Heart right ventricle (tissue), 16 donors: ENCODE data around the gene MYZAP. TPM values are rescaled to one million over a fixed set of nuclear protein-coding genes. Genes with fewer than 3 reads are reported as not detected.
A peak's percentile ranks its signal among the peaks of the same experiment; 100 is the strongest.

Source experiments
- ATAC-seq, 8 donors: fragments of 200-7000 bp; cut with Tn5 transposase; one replicate each; pipeline ENCODE4 v1.9.1; 2020; ENCODE audit warnings: mild to moderate bottlenecking in 8 of 8, moderate library complexity in 8 of 8, moderate number of reproducible peaks in 1 of 8
- DNase-seq, 2 donors: peaks; one replicate each; pipeline ENCODE4 v3.0.0-alpha.2; 2020
- H3K27ac ChIP-seq, 10 donors: fragments of 200-600 bp; sonication (generic) in 2 of 10; one replicate each; pipeline versions ENCODE4 v1.5.0 to v1.8.0; 2020 to 2022; ENCODE audit warnings: mild to moderate bottlenecking in 3 of 10
- H3K27me3 ChIP-seq, 7 donors: fragments of 200-600 bp; one replicate each; pipeline ENCODE4 v1.8.0; 2021 to 2022; ENCODE audit warnings: mild to moderate bottlenecking in 2 of 7
- H3K36me3 ChIP-seq, 9 donors: fragments of 200-600 bp; sonication (generic) in 1 of 9; one replicate each; pipeline versions ENCODE4 v1.5.0 to v1.8.0; 2020 to 2022; ENCODE audit warnings: mild to moderate bottlenecking in 2 of 9
- H3K4me1 ChIP-seq, 9 donors: fragments of 200-600 bp; sonication (generic) in 1 of 9; one replicate each; pipeline versions ENCODE4 v1.5.0 to v1.8.0; 2020 to 2022; ENCODE audit warnings: mild to moderate bottlenecking in 4 of 9
- H3K4me3 ChIP-seq, 10 donors: fragments of 200-600 bp; sonication (generic) in 2 of 10; one replicate each; pipeline versions ENCODE4 v1.5.0 to v1.8.0; 2020 to 2022; ENCODE audit warnings: mild to moderate bottlenecking in 7 of 10, moderate library complexity in 2 of 10
- H3K9me3 ChIP-seq, 11 donors: fragments of 200-600 bp in 10 of 11; sonication (generic) in 2 of 11; one replicate each; pipeline versions ENCODE4 v1.5.0 to v1.8.0; 2013 to 2022; ENCODE audit warnings: mild to moderate bottlenecking in 2 of 11, control low read depth in 1 of 11, moderate library complexity in 1 of 11
- WGBS, 2 donors: extraction: QIAGEN DNeasy Blood & Tissue Kit; methylation state at CpG; one replicate each; pipeline ENCODE4 v1.1.7; 2013; ENCODE audit warnings: inconsistent platforms in 1 of 2; 5-methylcytosine and 5-hydroxymethylcytosine counted together
- intact Hi-C, 10 donors: fragments of 100-400 bp; cut with DNase I; formaldehyde crosslinking; loops; one replicate each; pipeline versions ENCODE4 v1.11.1 to v1.14.2; 2022
- long read RNA-seq, 3 donors: library from polyadenylated mRNA; unstranded; transcript quantifications; one replicate each; pipeline ENCODE4 v2.0.0, GENCODE V29; 2020 to 2021
- polyA plus RNA-seq, 2 donors: library from polyadenylated mRNA; stranded (reverse); fragments of 200-250 nt; gene quantifications; one replicate each; pipeline ENCODE4 v1.2.3, GENCODE V29; 2013
- total RNA-seq, 10 donors: library from RNA; stranded (reverse); fragmentation: NEBNext Ultra II Directional in 3 of 10; extraction: Animal tissue kit (Norgen Biotek cat#: 25700) in 3 of 10; gene quantifications; one replicate each; pipeline versions ENCODE4 v1.2.1 to v1.2.4, GENCODE V29; 2021 to 2023
- TF ChIP-seq, protein P1 (sequence below), 9 donors: fragments of 200-600 bp; sonication (generic) in 2 of 9; IDR thresholded peaks; one replicate each; pipeline versions ENCODE4 v1.5.0 to v1.8.0; 2021 to 2022; ENCODE audit warnings: antibody characterized with exemption in 9 of 9, mild to moderate bottlenecking in 5 of 9, moderate library complexity in 1 of 9
- donor health status: Arrhythmogenic right ventricular cardiomyopathy.
- donor health status: ischemic (EF 13 %, LVEDD 7.1; RV severe dilation, severe dysfunction).
- donor health status: healthy with polysubstance abuse.
- donor health status: DM: no; HTN: yes; CAD: no.
- donor health status: DM: no; HTN: no; CAD: no.
- donor health status: ischemic (EF 25% LVEDD 6.9; RV normal size, moderate dysfunction).
- donor health status: ischemic (EF 25% LVEDD 5.7; RV mildly dilated, moderate dysfunction).
- donor health status: healthy.
- donor health status: DM: yes; HTN: yes; CAD: no.
- donor health status: Ischemic cardiomyopathy.
- donor health status: ischemic (EF 35%, LVEDD 5.7; RV mildly dilated, moderate dysfunction).
- donor health status: nonischemic (EF 11% LVEDD 7.7; RV severe dilation, severe dysfunction).
- donor health status: DM: yes; HTN: yes; CAD: no.
- donor health status: PGD.
- donor health status: ischemic (EF 29% LVEDD 5.4; RV normal size, mild dysfunction).
- donor health status: nonischemic (EF 23%, LVEDD 6.1; RV moderate dilation, normal function).

Gene MYZAP, protein sequence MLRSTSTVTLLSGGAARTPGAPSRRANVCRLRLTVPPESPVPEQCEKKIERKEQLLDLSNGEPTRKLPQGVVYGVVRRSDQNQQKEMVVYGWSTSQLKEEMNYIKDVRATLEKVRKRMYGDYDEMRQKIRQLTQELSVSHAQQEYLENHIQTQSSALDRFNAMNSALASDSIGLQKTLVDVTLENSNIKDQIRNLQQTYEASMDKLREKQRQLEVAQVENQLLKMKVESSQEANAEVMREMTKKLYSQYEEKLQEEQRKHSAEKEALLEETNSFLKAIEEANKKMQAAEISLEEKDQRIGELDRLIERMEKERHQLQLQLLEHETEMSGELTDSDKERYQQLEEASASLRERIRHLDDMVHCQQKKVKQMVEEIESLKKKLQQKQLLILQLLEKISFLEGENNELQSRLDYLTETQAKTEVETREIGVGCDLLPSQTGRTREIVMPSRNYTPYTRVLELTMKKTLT
- total RNA-seq (1,000 to 10,000 TPM in 4 of 10 donors, 100 to 1,000 TPM in 6; 505 to 1,280 (median 954) TPM), polyA plus RNA-seq (100 to 1,000 TPM; 197 to 303 TPM)
- long read RNA-seq, donor 1, transcript MYZAP-201 (13 exons, 2,361 nt), result major isoform, 1,583 of 1,690 reads
- long read RNA-seq, donor 1, transcript MYZAP-202 (12 exons, 2,181 nt), result minor isoform, 42 of 1,690 reads
- long read RNA-seq, donor 1, partial matches to known transcripts, result 37 of 1,690 reads
- long read RNA-seq, donor 1, other reads (novel, unspliced or antisense), result 28 of 1,690 reads
- long read RNA-seq, donor 2, transcript MYZAP-201 (13 exons, 2,361 nt), result major isoform, 3,463 of 3,601 reads
- long read RNA-seq, donor 2, transcript MYZAP-202 (12 exons, 2,181 nt), result minor isoform, 71 of 3,601 reads
- long read RNA-seq, donor 2, partial matches to known transcripts, result 49 of 3,601 reads
- long read RNA-seq, donor 2, other reads (novel, unspliced or antisense), result 17 of 3,601 reads
- long read RNA-seq, donor 3, transcript MYZAP-201 (13 exons, 2,361 nt), result major isoform, 4,252 of 4,467 reads
- long read RNA-seq, donor 3, transcript MYZAP-202 (12 exons, 2,181 nt), result minor isoform, 101 of 4,467 reads
- long read RNA-seq, donor 3, partial matches to known transcripts, result 81 of 4,467 reads
- long read RNA-seq, donor 3, other reads (novel, unspliced or antisense), result 33 of 4,467 reads

DNA sequence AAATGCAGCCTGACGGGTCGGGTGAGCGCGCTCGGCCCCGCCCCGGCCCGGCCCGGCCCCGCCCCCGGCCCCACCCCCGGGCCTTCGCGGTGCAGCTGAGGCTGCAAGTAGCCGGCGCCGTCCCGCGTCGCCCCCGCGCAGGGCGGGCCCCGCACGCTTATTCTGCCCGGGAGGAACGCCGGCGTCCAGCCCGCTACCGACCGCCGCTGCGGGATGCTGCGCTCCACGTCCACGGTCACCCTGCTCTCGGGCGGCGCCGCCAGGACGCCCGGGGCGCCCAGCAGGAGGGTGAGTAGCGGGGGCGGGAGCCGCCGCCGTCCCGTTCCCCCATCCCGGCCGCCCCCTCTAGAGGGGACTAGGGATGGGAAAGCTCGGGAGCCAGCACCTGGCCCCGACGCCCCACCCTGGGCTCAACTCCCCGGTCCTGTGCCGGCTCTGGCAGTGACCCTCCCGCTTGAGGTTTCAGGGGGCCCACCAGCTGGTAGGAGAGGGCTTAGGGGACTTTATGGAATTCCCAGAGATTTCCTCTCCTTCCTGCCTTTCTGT lies at the start of gene MYZAP:
Gene MYZAP, plus strand, starts transcription at position 83 of the 546 bp plus-strand sequence. Its CDS starts 131 bp downstream, at position 214.
- no peaks in the 10 kb centered on the region for H3K9me3 ChIP-seq
- peak within 1 kb of the TSS; percentile 42 to 86 (median 78) for H3K4me3 ChIP-seq
- TF ChIP-seq, protein P1, sequence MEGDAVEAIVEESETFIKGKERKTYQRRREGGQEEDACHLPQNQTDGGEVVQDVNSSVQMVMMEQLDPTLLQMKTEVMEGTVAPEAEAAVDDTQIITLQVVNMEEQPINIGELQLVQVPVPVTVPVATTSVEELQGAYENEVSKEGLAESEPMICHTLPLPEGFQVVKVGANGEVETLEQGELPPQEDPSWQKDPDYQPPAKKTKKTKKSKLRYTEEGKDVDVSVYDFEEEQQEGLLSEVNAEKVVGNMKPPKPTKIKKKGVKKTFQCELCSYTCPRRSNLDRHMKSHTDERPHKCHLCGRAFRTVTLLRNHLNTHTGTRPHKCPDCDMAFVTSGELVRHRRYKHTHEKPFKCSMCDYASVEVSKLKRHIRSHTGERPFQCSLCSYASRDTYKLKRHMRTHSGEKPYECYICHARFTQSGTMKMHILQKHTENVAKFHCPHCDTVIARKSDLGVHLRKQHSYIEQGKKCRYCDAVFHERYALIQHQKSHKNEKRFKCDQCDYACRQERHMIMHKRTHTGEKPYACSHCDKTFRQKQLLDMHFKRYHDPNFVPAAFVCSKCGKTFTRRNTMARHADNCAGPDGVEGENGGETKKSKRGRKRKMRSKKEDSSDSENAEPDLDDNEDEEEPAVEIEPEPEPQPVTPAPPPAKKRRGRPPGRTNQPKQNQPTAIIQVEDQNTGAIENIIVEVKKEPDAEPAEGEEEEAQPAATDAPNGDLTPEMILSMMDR (IDR thresholded peaks at IDR 0.05), result peak in 1 of 9 donors; percentile 26
- intact Hi-C loops, result loop anchor here in 3 of 10 donors (1.0 to 2.0 kb wide), 3 partner anchors 23 to 29 kb away; no protein-coding TSS in a partner anchor
- peaks cover 3 to 69% (median 34%) of the 10 kb centered on the region in 9 donors for H3K4me1 ChIP-seq
- peaks cover 0 to 19% (median 0%) of the 10 kb centered on the region in 7 donors for H3K27me3 ChIP-seq
- peak within 1 kb of the TSS; percentile 75 to 95 (median 91) for H3K27ac ChIP-seq
- no peaks in the 10 kb centered on the region for H3K36me3 ChIP-seq
- 1 to 2% methylated on average over 40 to 58 of the region's 58 CpGs for WGBS, 2 donors
- DNase-seq, result peak; percentile 61 to 74
- ATAC-seq, result peak; percentile 39 to 80 (median 62)

DNA sequence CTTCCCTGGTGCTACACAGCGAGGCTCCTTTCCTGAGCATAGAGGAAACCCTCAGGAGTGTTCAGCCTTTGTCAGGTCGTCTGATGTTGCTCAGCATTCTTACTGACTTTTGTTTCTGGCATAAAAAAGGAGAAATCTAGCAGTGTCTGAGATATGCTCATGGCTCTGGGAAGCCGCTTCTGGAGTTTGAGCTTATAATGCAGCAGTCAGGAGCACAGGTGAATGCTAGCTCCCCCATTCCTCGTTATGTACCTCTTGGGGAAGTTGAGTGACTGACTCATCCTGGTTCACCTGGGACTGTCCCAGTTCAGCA lies 49.2 kb upstream of the MYZAP start:
- peaks cover 0 to 10% (median 0%) of the 10 kb centered on the region in 9 donors for H3K4me1 ChIP-seq
- H3K27me3 ChIP-seq, result no peaks in the 10 kb centered on the region
- intact Hi-C loops, result no loop called here
- no peak overlapping the region for H3K27ac ChIP-seq
- H3K9me3 ChIP-seq, result no peaks in the 10 kb centered on the region
- WGBS, 2 donors, result 24 to 29% methylated on average over 4 of the region's 4 CpGs
- no peak for ATAC-seq
- no peak overlapping the region for H3K4me3 ChIP-seq
- no peak for DNase-seq
- peaks cover 0 to 41% (median 0%) of the 10 kb centered on the region in 9 donors for H3K36me3 ChIP-seq
- TF ChIP-seq, protein P1 (IDR thresholded peaks at IDR 0.05), result peak in 2 of 9 donors; percentile 2 to 38

DNA sequence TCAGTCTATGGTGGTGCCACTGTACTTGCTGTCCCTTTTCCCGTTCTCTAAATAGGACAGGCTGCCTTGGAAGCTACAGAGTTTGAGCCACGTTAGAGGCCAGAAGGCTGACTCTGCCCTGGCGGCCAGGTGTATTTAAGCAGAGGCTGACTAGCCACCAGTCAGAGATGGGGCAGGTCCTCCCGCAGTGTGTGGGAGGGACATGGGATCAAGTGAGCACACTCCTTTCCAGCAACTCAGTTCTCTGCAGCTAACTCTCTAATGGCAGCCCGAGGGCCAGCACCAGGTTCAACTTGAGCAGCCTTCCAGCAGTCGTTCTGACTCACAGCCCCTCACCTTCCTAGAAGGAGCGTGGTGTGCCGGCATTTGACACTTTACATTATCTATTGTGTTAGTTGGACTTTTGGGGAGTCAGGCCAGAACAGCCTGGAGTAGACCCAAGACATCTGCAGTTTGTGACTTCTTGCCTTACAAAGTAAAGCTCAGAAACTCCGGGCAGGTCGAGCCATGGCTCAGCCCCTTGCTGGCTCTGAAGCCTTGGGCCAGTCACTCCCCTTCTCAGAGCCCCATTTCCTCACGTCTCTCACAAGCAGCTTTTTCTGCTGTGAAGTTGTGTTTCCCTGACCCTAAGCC lies 46.7 kb upstream of the MYZAP start:
- Histone ChIP-seq H3K36me3 (peaks cover 0 to 41% (median 0%) of the 10 kb centered on the region in 9 donors), H3K9me3 (no peaks in the 10 kb centered on the region), H3K27me3 (no peaks in the 10 kb centered on the region), H3K27ac (no peak overlapping the region), H3K4me1 (peaks cover 2 to 22% (median 10%) of the 10 kb centered on the region in 9 donors), H3K4me3 (no peak overlapping the region)
- TF ChIP-seq, protein P1 (IDR thresholded peaks at IDR 0.05), result no peak
- ATAC-seq (no peak), DNase-seq (no peak)
- WGBS, 2 donors, result 75 to 77% methylated on average over 11 of the region's 11 CpGs
- intact Hi-C loops, result no loop called here
